Keratinocyte (primary cell): Measurements from ENCODE around the gene P2RX1. TPM values are rescaled to one million over a fixed set of nuclear protein-coding genes. Genes with fewer than 3 reads are reported as not detected.

Experiments used
- DNase-seq: peaks from one replicate; pipeline ENCODE4 v3.0.0-alpha.2; 2011; ENCODE audit warnings: low read depth, missing footprints, low spot score
- FAIRE-seq: peaks from 2 replicates; lab custom pipeline; 2011; peaks lifted over from hg19 to GRCh38; lab: Jason Lieb, UNC
- H2AFZ ChIP-seq: 2 replicates; pipeline ENCODE4 v1.6.0; 2012; ENCODE audit warnings: low read length, control low read depth, inconsistent platforms; ENCODE audit not compliant: control insufficient read depth
- H3K27ac ChIP-seq: 2 replicates; pipeline ENCODE4 v1.5.1; 2011; ENCODE audit warnings: low read length; ENCODE audit not compliant: control insufficient read depth, insufficient read depth
- H3K27me3 ChIP-seq: 3 replicates; pipeline ENCODE4 v1.6.0; 2011; ENCODE audit warnings: low read length; ENCODE audit not compliant: control insufficient read depth, insufficient read depth; ENCODE audit errors: extremely low read depth
- H3K36me3 ChIP-seq, 2 experiments: 2 replicates in 1 of 2; 3 replicates in 1 of 2; pipeline ENCODE4 v1.5.1; 2011; ENCODE audit warnings: low read length in 2 of 2, mild to moderate bottlenecking in 1 of 2; ENCODE audit not compliant: control insufficient read depth in 2 of 2, insufficient read depth in 2 of 2; ENCODE audit errors: extremely low read depth in 1 of 2
- H3K4me1 ChIP-seq: 3 replicates; pipeline ENCODE4 v1.5.1; 2011; ENCODE audit warnings: low read length; ENCODE audit not compliant: control insufficient read depth, insufficient read depth; ENCODE audit errors: extremely low read depth
- H3K4me2 ChIP-seq: 3 replicates; pipeline ENCODE4 v1.6.0; 2011; ENCODE audit warnings: low read depth, low read length; ENCODE audit not compliant: control insufficient read depth, insufficient read depth; ENCODE audit errors: extremely low read depth
- H3K4me3 ChIP-seq, 3 experiments: fragments of 200-600 bp in 1 of 3; sonication (generic) in 1 of 3; 2 replicates in 2 of 3; 3 replicates in 1 of 3; pipeline ENCODE4 v1.5.1; 2011 to 2016; ENCODE audit warnings: low read length in 3 of 3, mild to moderate bottlenecking in 3 of 3, control low read depth in 2 of 3, inconsistent platforms in 1 of 3, low read depth in 1 of 3, mixed read lengths in 1 of 3, mixed run types in 1 of 3, moderate library complexity in 1 of 3; ENCODE audit not compliant: control insufficient read depth in 2 of 3, insufficient read depth in 2 of 3; ENCODE audit errors: extremely low read depth in 1 of 3
- H3K79me2 ChIP-seq: 2 replicates; pipeline ENCODE4 v1.6.0; 2012; ENCODE audit warnings: low read length; ENCODE audit not compliant: control insufficient read depth, insufficient read depth
- H3K9ac ChIP-seq: 3 replicates; pipeline ENCODE4 v1.6.0; 2011; ENCODE audit warnings: low read length; ENCODE audit not compliant: control insufficient read depth, insufficient read depth; ENCODE audit errors: extremely low read depth
- H3K9me1 ChIP-seq: 3 replicates; pipeline ENCODE4 v1.6.0; 2011; ENCODE audit warnings: low read length; ENCODE audit not compliant: control insufficient read depth, insufficient read depth; ENCODE audit errors: extremely low read depth
- H3K9me3 ChIP-seq: 2 replicates; pipeline ENCODE4 v1.5.1; 2012; ENCODE audit warnings: low read depth, low read length; ENCODE audit not compliant: control insufficient read depth
- H4K20me1 ChIP-seq: 3 replicates; pipeline ENCODE4 v1.6.0; 2011; ENCODE audit warnings: low read length; ENCODE audit not compliant: control insufficient read depth, insufficient read depth; ENCODE audit errors: extremely low read depth
- EZH2 ChIP-seq: IDR thresholded peaks from one replicate; pipeline ENCODE4 v1.6.1; 2012; ENCODE audit warnings: inconsistent platforms, mild to moderate bottlenecking, low read length, moderate library complexity
- dilution Hi-C: fragments of 300-500 bp; cut with MboI; formaldehyde crosslinking; loops from one replicate; pipeline ENCODE4 v1.7.0; 2020; ENCODE audit warnings: low sequenced_read_pairs; ENCODE audit not compliant: extremely low pct_ligation_motif_present
- polyA plus RNA-seq, 5 experiments: library from polyadenylated mRNA; depleted of rRNA in 3 of 5; stranded (reverse) in 3 of 5; stranded (forward) in 1 of 5; unstranded in 1 of 5; fragments of >200 nt; gene quantifications; 1 replicate in 1 of 5; 2 replicates in 3 of 5; 3 replicates in 1 of 5; pipeline versions ENCODE4 v1.2.1 to v1.2.3, GENCODE V29; 2011 to 2012; ENCODE audit warnings: missing spikeins in 2 of 5, low read depth in 1 of 5, low replicate concordance in 1 of 5
- TF ChIP-seq, protein P1 (sequence below), 3 experiments: IDR thresholded peaks in 1 of 3; conservative IDR thresholded peaks in 1 of 3; optimal IDR thresholded peaks in 1 of 3; 2 replicates in 2 of 3; 3 replicates in 1 of 3; pipeline versions ENCODE3 to v1.5.1; 2011; ENCODE audit warnings: low read length in 3 of 3, mild to moderate bottlenecking in 3 of 3, moderate library complexity in 2 of 3, control low read depth in 1 of 3, inconsistent platforms in 1 of 3; ENCODE audit not compliant: insufficient read depth in 2 of 3; ENCODE audit errors: extremely low read depth in 1 of 3

The P2RX1 gene
- polyA plus RNA-seq, 1 donor (not counting 4 experiments of a cell fraction or from before 2014, with no cell fraction given) = not detected

- H3K9me3 ChIP-seq = no peaks in the 10 kb centered on the region
- FAIRE-seq = no peak
- no peaks in the 10 kb centered on the region for H3K79me2 ChIP-seq
- H2AFZ ChIP-seq = peak within 1 kb of the TSS; percentile 93
- peaks cover 31% of the 10 kb centered on the region for H3K27me3 ChIP-seq
- H3K36me3 ChIP-seq = no peaks in the 10 kb centered on the region
- TF ChIP-seq, protein P1, sequence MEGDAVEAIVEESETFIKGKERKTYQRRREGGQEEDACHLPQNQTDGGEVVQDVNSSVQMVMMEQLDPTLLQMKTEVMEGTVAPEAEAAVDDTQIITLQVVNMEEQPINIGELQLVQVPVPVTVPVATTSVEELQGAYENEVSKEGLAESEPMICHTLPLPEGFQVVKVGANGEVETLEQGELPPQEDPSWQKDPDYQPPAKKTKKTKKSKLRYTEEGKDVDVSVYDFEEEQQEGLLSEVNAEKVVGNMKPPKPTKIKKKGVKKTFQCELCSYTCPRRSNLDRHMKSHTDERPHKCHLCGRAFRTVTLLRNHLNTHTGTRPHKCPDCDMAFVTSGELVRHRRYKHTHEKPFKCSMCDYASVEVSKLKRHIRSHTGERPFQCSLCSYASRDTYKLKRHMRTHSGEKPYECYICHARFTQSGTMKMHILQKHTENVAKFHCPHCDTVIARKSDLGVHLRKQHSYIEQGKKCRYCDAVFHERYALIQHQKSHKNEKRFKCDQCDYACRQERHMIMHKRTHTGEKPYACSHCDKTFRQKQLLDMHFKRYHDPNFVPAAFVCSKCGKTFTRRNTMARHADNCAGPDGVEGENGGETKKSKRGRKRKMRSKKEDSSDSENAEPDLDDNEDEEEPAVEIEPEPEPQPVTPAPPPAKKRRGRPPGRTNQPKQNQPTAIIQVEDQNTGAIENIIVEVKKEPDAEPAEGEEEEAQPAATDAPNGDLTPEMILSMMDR (optimal IDR thresholded peaks at IDR 0.05 in 1 of 3, IDR thresholded peaks at IDR 0.05 in 1 of 3, conservative IDR thresholded peaks at IDR 0.05 in 1 of 3; ENCODE audit: extremely low read depth in 1 of 3, insufficient read depth in 2 of 3, low read length in 3 of 3) = no peak
- peak; percentile 71 for TF ChIP-seq EZH2
- no peak for DNase-seq
- H3K9me1 ChIP-seq = no peaks in the 10 kb centered on the region
- H4K20me1 ChIP-seq = no peaks in the 10 kb centered on the region
- H3K4me1 ChIP-seq = peaks cover 10% of the 10 kb centered on the region
- H3K9ac ChIP-seq = no peak within 1 kb of the TSS
- peak within 1 kb of the TSS; percentile 30 to 69 (median 69) for H3K4me3 ChIP-seq
- dilution Hi-C loops = no loop called here
- no peak within 1 kb of the TSS for H3K27ac ChIP-seq
- peak within 1 kb of the TSS; percentile 90 for H3K4me2 ChIP-seq
Observed at GRCh38 chr17:3964203-3965117, 48.2 kb upstream of the P2RX1 start, which contains the start of gene ATP2A3. Gene ATP2A3, minus strand, starts transcription at chr17:3964437. Its CDS starts 146 bp downstream, at chr17:3964291.

DNA sequence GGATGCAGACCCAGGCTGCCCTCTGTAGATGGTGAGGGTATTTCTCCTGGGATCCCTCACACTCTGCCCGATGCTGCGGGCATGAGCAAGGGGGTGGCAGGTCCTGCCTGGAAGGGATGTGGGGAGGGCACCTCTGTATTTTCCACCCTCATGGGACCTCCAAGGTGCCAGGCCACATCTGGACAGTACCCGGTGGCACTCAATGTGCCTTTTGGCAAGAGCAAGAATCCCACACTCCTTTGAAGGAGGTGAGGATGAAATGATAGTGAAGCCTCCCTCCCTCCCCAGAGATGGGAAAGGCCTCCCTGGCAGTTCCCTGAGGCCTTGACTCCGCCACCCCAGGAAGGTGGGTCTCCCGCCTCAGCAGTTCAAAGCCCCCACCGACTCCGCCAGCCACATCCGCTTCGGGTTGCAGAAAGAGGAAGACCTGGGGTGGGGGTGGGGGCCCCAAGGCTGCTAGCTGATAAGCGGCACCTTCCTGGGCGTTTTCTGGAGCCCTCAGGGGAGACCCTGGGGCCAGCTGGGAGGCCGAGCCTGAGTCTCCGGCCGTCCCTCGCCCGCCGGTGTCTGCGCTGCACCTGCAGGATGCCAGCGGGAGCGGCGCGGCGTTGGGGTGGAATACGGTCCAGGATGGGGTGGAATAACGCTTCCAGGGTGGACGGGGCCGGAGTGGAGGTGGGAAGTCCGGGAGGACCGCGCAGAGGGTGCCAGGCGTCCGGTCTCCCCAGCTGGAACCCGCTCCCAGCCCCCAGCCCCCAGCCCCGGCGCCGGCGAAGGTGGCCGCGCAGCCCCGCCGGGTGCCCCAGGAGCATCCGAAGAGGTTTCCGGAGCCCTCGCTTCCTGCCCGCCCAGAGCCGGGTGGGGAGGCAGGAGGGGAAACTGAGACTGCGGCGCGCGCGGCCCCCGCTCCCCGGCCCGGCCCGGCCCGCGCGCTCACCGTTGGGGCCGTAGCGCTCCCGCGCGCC lies 47.3 kb upstream of the P2RX1 start:
- Histone ChIP-seq H2AFZ (no peak overlapping the region), H3K27me3 (peaks cover 31% of the 10 kb centered on the region), H3K79me2 (no peaks in the 10 kb centered on the region), H3K9me3 (no peaks in the 10 kb centered on the region), H3K9me1 (no peaks in the 10 kb centered on the region), H4K20me1 (no peaks in the 10 kb centered on the region), H3K9ac (no peak overlapping the region), H3K4me3 (no peak overlapping the region), H3K27ac (no peak overlapping the region), H3K4me2 (no peak overlapping the region), H3K36me3 (no peaks in the 10 kb centered on the region), H3K4me1 (peaks cover 10% of the 10 kb centered on the region)
- FAIRE-seq (no peak), DNase-seq (no peak)
- dilution Hi-C loops = no loop called here
- TF ChIP-seq, protein P1 (optimal IDR thresholded peaks at IDR 0.05 in 1 of 3, IDR thresholded peaks at IDR 0.05 in 1 of 3, conservative IDR thresholded peaks at IDR 0.05 in 1 of 3; ENCODE audit: extremely low read depth in 1 of 3, insufficient read depth in 2 of 3, low read length in 3 of 3) = no peak
- peak; percentile 74 for TF ChIP-seq EZH2
